SJSA1 (cell line): ENCODE results near the gene ELK4. TPM values are rescaled to one million over a fixed set of nuclear protein-coding genes. Genes with fewer than 3 reads are reported as not detected.

ENCODE experiments used
- DNase-seq, 2 experiments: peaks; one replicate each; pipeline ENCODE4 v3.0.0-alpha.2; 2015 to 2020; ENCODE audit warnings: low spot score in 2 of 2, low read depth in 1 of 2
- H3K27ac ChIP-seq: fragments of 250-450 bp; sonication (Bioruptor Pico); 2 replicates; pipeline ENCODE4 v1.5.1; 2020; ENCODE audit warnings: mild to moderate bottlenecking, moderate library complexity
- H3K27me3 ChIP-seq: fragments of 250-450 bp; sonication (Bioruptor Pico); replicated peaks from 2 replicates; pipeline ENCODE4 v1.5.1; 2020; ENCODE audit warnings: mild to moderate bottlenecking, moderate library complexity
- H3K36me3 ChIP-seq: fragments of 250-450 bp; sonication (Bioruptor Pico); 2 replicates; pipeline ENCODE4 v1.5.1; 2020; ENCODE audit warnings: mild to moderate bottlenecking
- H3K4me1 ChIP-seq: fragments of 250-450 bp; sonication (Bioruptor Pico); replicated peaks from 2 replicates; pipeline ENCODE4 v1.6.1; 2021; ENCODE audit warnings: mild to moderate bottlenecking
- H3K4me3 ChIP-seq: fragments of 250-450 bp; sonication (Bioruptor Pico); 2 replicates; pipeline ENCODE4 v1.5.1; 2020; ENCODE audit warnings: mild to moderate bottlenecking
- H3K9me3 ChIP-seq: fragments of 250-450 bp; sonication (Bioruptor Pico); replicated peaks from 2 replicates; pipeline ENCODE4 v1.5.1; 2020; ENCODE audit warnings: mild to moderate bottlenecking
- total RNA-seq: library from RNA; depleted of rRNA; stranded (reverse); fragments of >200 nt; shearing (Covaris generic); gene quantifications from 2 replicates; pipeline ENCODE4 v1.2.3, GENCODE V29; 2014

Gene ELK4
- total RNA-seq, 1 experiment from 2014 or later, result 18.4 TPM

- Histone ChIP-seq H3K27ac (no peak overlapping the region), H3K27me3 (no peaks in the 10 kb centered on the region)
- DNase-seq, result no peak
Measured at GRCh38 chr1:205610036-205610435, 21.8 kb downstream of the ELK4 start.

GRCh38 chr1:205604825-205605505 lies 26.8 kb downstream of the ELK4 start:
- no peaks in the 10 kb centered on the region for H3K27me3 ChIP-seq
- no peak for DNase-seq
- no peaks in the 10 kb centered on the region; the same call in 1 of the 2 replicates for H3K4me1 ChIP-seq
- no peak overlapping the region for H3K27ac ChIP-seq
- H3K9me3 ChIP-seq, result no peaks in the 10 kb centered on the region
- no peak overlapping the region for H3K4me3 ChIP-seq
- H3K36me3 ChIP-seq, result peaks cover 18% of the 10 kb centered on the region

More at GRCh38 chr1:205610036-205610435, 21.8 kb downstream of the ELK4 start:
- Histone ChIP-seq H3K9me3 (no peaks in the 10 kb centered on the region), H3K36me3 (peaks cover 44% of the 10 kb centered on the region), H3K4me3 (no peak overlapping the region), H3K4me1 (no peaks in the 10 kb centered on the region)

GRCh38 chr1:205604059-205604458 lies 27.8 kb downstream of the ELK4 start:
- Histone ChIP-seq H3K4me3 (no peak overlapping the region), H3K27ac (no peak overlapping the region), H3K9me3 (no peaks in the 10 kb centered on the region), H3K4me1 (no peaks in the 10 kb centered on the region; the same call in 1 of the 2 replicates), H3K36me3 (peaks cover 17% of the 10 kb centered on the region; the same call in 1 of the 2 replicates), H3K27me3 (no peaks in the 10 kb centered on the region)
- DNase-seq, result no peak

- Histone ChIP-seq H3K4me1 (no peaks in the 10 kb centered on the region; the same call in 1 of the 2 replicates), H3K9me3 (no peaks in the 10 kb centered on the region), H3K27ac (no peak overlapping the region), H3K4me3 (no peak overlapping the region), H3K36me3 (peaks cover 12% of the 10 kb centered on the region; the same call in 1 of the 2 replicates), H3K27me3 (no peaks in the 10 kb centered on the region)
- DNase-seq, result no peak
Measured at GRCh38 chr1:205601205-205601604, 30.6 kb downstream of the ELK4 start.

- no peak overlapping the region for H3K27ac ChIP-seq
- H3K36me3 ChIP-seq, result peaks cover 10% of the 10 kb centered on the region; the same call in 1 of the 2 replicates
- H3K4me3 ChIP-seq, result no peak overlapping the region
- H3K27me3 ChIP-seq, result no peaks in the 10 kb centered on the region
- no peak for DNase-seq
- H3K4me1 ChIP-seq, result no peaks in the 10 kb centered on the region; the same call in 1 of the 2 replicates
- no peaks in the 10 kb centered on the region for H3K9me3 ChIP-seq
Measured at GRCh38 chr1:205600085-205600484, 31.7 kb downstream of the ELK4 start.

GRCh38 chr1:205599669-205600042 lies 32.2 kb downstream of the ELK4 start:
- peaks cover 10% of the 10 kb centered on the region; the same call in 1 of the 2 replicates for H3K36me3 ChIP-seq
- H3K27me3 ChIP-seq, result no peaks in the 10 kb centered on the region
- no peak overlapping the region for H3K4me3 ChIP-seq
- H3K9me3 ChIP-seq, result no peaks in the 10 kb centered on the region
- DNase-seq, result no peak
- no peak overlapping the region for H3K27ac ChIP-seq
- H3K4me1 ChIP-seq, result no peaks in the 10 kb centered on the region; the same call in 1 of the 2 replicates

- Histone ChIP-seq H3K27me3 (no peaks in the 10 kb centered on the region), H3K36me3 (peaks cover 10% of the 10 kb centered on the region; the same call in 1 of the 2 replicates), H3K9me3 (no peaks in the 10 kb centered on the region), H3K4me1 (no peaks in the 10 kb centered on the region; the same call in 1 of the 2 replicates), H3K27ac (no peak overlapping the region), H3K4me3 (no peak overlapping the region)
- no peak for DNase-seq
Measured at GRCh38 chr1:205598841-205599668, 32.8 kb downstream of the ELK4 start.

- no peaks in the 10 kb centered on the region; the same call in 1 of the 2 replicates for H3K4me1 ChIP-seq
- no peak overlapping the region for H3K27ac ChIP-seq
- peaks cover 10% of the 10 kb centered on the region; the same call in 1 of the 2 replicates for H3K36me3 ChIP-seq
- no peak overlapping the region for H3K4me3 ChIP-seq
- no peak for DNase-seq
- no peaks in the 10 kb centered on the region for H3K27me3 ChIP-seq
- H3K9me3 ChIP-seq, result no peaks in the 10 kb centered on the region
Measured at GRCh38 chr1:205597691-205598314, 34.0 kb downstream of the ELK4 start.

- DNase-seq, result no peak
- Histone ChIP-seq H3K27ac (no peak overlapping the region), H3K9me3 (no peaks in the 10 kb centered on the region), H3K27me3 (no peaks in the 10 kb centered on the region), H3K4me1 (peaks cover 3% of the 10 kb centered on the region; the same call in 1 of the 2 replicates), H3K4me3 (no peak overlapping the region), H3K36me3 (0 out of 2 replicates have a peak, but pooled peaks cover under 1% of the 10 kb centered on the region)
Measured at GRCh38 chr1:205596876-205597275, 34.9 kb downstream of the ELK4 start.

GRCh38 chr1:205595861-205596260 lies 36.0 kb downstream of the ELK4 start:
- H3K36me3 ChIP-seq, result no peaks in the 10 kb centered on the region
- H3K9me3 ChIP-seq, result no peaks in the 10 kb centered on the region
- no peak for DNase-seq
- H3K4me1 ChIP-seq, result peaks cover 3% of the 10 kb centered on the region; the same call in 1 of the 2 replicates
- H3K27ac ChIP-seq, result no peak overlapping the region
- H3K4me3 ChIP-seq, result no peak overlapping the region
- no peaks in the 10 kb centered on the region; the same call in 1 of the 2 replicates for H3K27me3 ChIP-seq

GRCh38 chr1:205595435-205595834 lies 36.4 kb downstream of the ELK4 start:
- H3K27me3 ChIP-seq, result no peaks in the 10 kb centered on the region; the same call in 1 of the 2 replicates
- peaks cover 3% of the 10 kb centered on the region; the same call in 1 of the 2 replicates for H3K4me1 ChIP-seq
- H3K4me3 ChIP-seq, result no peak overlapping the region
- no peak for DNase-seq
- no peaks in the 10 kb centered on the region for H3K36me3 ChIP-seq
- H3K9me3 ChIP-seq, result no peaks in the 10 kb centered on the region
- H3K27ac ChIP-seq, result no peak overlapping the region

- H3K27ac ChIP-seq, result no peak overlapping the region
- no peak for DNase-seq
- H3K9me3 ChIP-seq, result no peaks in the 10 kb centered on the region
- H3K4me1 ChIP-seq, result peaks cover 3% of the 10 kb centered on the region; the same call in 1 of the 2 replicates
- no peaks in the 10 kb centered on the region for H3K36me3 ChIP-seq
- no peak overlapping the region for H3K4me3 ChIP-seq
- no peaks in the 10 kb centered on the region; the same call in 1 of the 2 replicates for H3K27me3 ChIP-seq
Measured at GRCh38 chr1:205594846-205595245, 37.0 kb downstream of the ELK4 start.

GRCh38 chr1:205593967-205594366 lies 37.8 kb downstream of the ELK4 start:
- H3K27me3 ChIP-seq, result no peaks in the 10 kb centered on the region; the same call in 1 of the 2 replicates

More at GRCh38 chr1:205593967-205594366, 37.8 kb downstream of the ELK4 start:
- peaks cover 3% of the 10 kb centered on the region; the same call in 1 of the 2 replicates for H3K4me1 ChIP-seq
- no peak overlapping the region for H3K4me3 ChIP-seq
- no peaks in the 10 kb centered on the region for H3K9me3 ChIP-seq
- DNase-seq, result no peak
- no peak overlapping the region for H3K27ac ChIP-seq
- H3K36me3 ChIP-seq, result no peaks in the 10 kb centered on the region
